HepG2 (cell line): ENCODE results near the gene PRCD. TPM values are rescaled to one million over a fixed set of nuclear protein-coding genes. Genes with fewer than 3 reads are reported as not detected.

Experiments
- HDAC1 ChIP-seq: sonication (generic); formaldehyde crosslinking; IDR thresholded peaks from 2 replicates; pipeline ENCODE4 v1.5.1; 2020; ENCODE audit warnings: mild to moderate bottlenecking, missing genetic modification reagents
- IKZF5 ChIP-seq: IDR thresholded peaks from 2 replicates; pipeline ENCODE4 v1.6.1; 2018; ENCODE audit warnings: missing genetic modification reagents, mild to moderate bottlenecking, missing compliant biosample characterization
- LRRFIP1 ChIP-seq: sonication (generic); formaldehyde crosslinking; conservative IDR thresholded peaks from 2 replicates; pipeline ENCODE4 v1.4.0; 2020; ENCODE audit warnings: missing genetic modification reagents
- MEIS2 ChIP-seq: sonication (generic); formaldehyde crosslinking; IDR thresholded peaks from 2 replicates; pipeline ENCODE4 v1.9.0; 2021; ENCODE audit warnings: mild to moderate bottlenecking, missing genetic modification reagents
- NR2F1 ChIP-seq, 2 experiments: fragments of 450-650 bp in 1 of 2; formaldehyde crosslinking in 1 of 2; IDR thresholded peaks; 2 replicates each; pipeline versions ENCODE4 v1.5.0 to v1.6.1; 2016 to 2020; ENCODE audit warnings: mild to moderate bottlenecking in 1 of 2, missing compliant biosample characterization in 1 of 2, missing genetic modification reagents in 1 of 2, moderate library complexity in 1 of 2
- PITX1 ChIP-seq: sonication (generic); formaldehyde crosslinking; IDR thresholded peaks from 2 replicates; pipeline ENCODE4 v1.5.1; 2020; ENCODE audit warnings: mild to moderate bottlenecking, missing genetic modification reagents
- TEF ChIP-seq: sonication (generic); formaldehyde crosslinking; IDR thresholded peaks from 2 replicates; pipeline ENCODE4 v1.5.0; 2020; ENCODE audit warnings: missing genetic modification reagents
- ZBED4 ChIP-seq: sonication (generic); formaldehyde crosslinking; IDR thresholded peaks from 2 replicates; pipeline ENCODE4 v1.4.0; 2020; ENCODE audit warnings: missing genetic modification reagents, borderline replicate concordance
- ZBTB46 ChIP-seq: sonication (generic); formaldehyde crosslinking; IDR thresholded peaks from 2 replicates; pipeline ENCODE4 v1.4.0; 2020; ENCODE audit warnings: mild to moderate bottlenecking, missing genetic modification reagents, borderline replicate concordance
- ZMYM3 ChIP-seq: sonication (generic); formaldehyde crosslinking; IDR thresholded peaks from 2 replicates; pipeline ENCODE4 v1.5.1; 2020; ENCODE audit warnings: mild to moderate bottlenecking, missing genetic modification reagents
- ZNF225 ChIP-seq: sonication (generic); formaldehyde crosslinking; IDR thresholded peaks from 2 replicates; pipeline ENCODE4 v1.4.0; 2020; ENCODE audit warnings: mild to moderate bottlenecking, missing genetic modification reagents
- ZNF230 ChIP-seq: sonication (generic); formaldehyde crosslinking; IDR thresholded peaks from 2 replicates; pipeline ENCODE4 v1.4.0; 2020; ENCODE audit warnings: mild to moderate bottlenecking, missing genetic modification reagents
- ZNF530 ChIP-seq: sonication (generic); formaldehyde crosslinking; IDR thresholded peaks from 2 replicates; pipeline ENCODE4 v1.5.0; 2020; ENCODE audit warnings: low read depth, mild to moderate bottlenecking, missing genetic modification reagents
- ZNF691 ChIP-seq: sonication (generic); formaldehyde crosslinking; IDR thresholded peaks from 2 replicates; pipeline ENCODE4 v1.4.0; 2020; ENCODE audit warnings: missing genetic modification reagents, low read depth, mild to moderate bottlenecking, borderline replicate concordance
- ZNF7 ChIP-seq: IDR thresholded peaks from 2 replicates; pipeline ENCODE4 v1.6.1; 2016; ENCODE audit warnings: missing biosample characterization, missing genetic modification reagents
- ZNF850 ChIP-seq: sonication (generic); formaldehyde crosslinking; conservative IDR thresholded peaks from 2 replicates; pipeline ENCODE4 v1.9.0; 2021; ENCODE audit warnings: mild to moderate bottlenecking, missing genetic modification reagents
- ZNF879 ChIP-seq: sonication (generic); formaldehyde crosslinking; IDR thresholded peaks from 2 replicates; pipeline ENCODE4 v1.8.1; 2023; ENCODE audit warnings: missing genetic modification reagents
- polyA plus RNA-seq, 8 experiments: library from polyadenylated mRNA; depleted of rRNA in 3 of 8; stranded (reverse) in 7 of 8; unstranded in 1 of 8; fragments of >200 nt; fragmentation: Illumina TruSeq in 4 of 8; extraction: Trizol in 4 of 8; gene quantifications; 2 replicates each; pipeline versions ENCODE4 v1.2.1 to v1.2.3, GENCODE V29; 2011 to 2016; ENCODE audit warnings: low read depth in 4 of 8, missing spikeins in 1 of 8, mixed read lengths in 1 of 8; ENCODE audit not compliant: insufficient read depth in 1 of 8
- total RNA-seq, 5 experiments: library from RNA; depleted of rRNA; stranded (reverse); fragments of >200 nt; fragmentation: Illumina TruSeq; extraction: Trizol; gene quantifications; 2 replicates each; pipeline ENCODE4 v1.2.3, GENCODE V29; 2016; ENCODE audit warnings: low read depth in 1 of 5

The PRCD gene
- total and polyA plus RNA-seq, 2 of the 13 experiments (the other 11 are each of a cell fraction or from before 2014, with no cell fraction given): 0.51 TPM; not detected in 1

- no peak for TF ChIP-seq ZNF850
- TF ChIP-seq ZNF691 (CRISPR knock-in tag): no peak; the same call in none of the 2 replicates
- no peak for TF ChIP-seq ZNF530 (CRISPR knock-in tag)
- peak; percentile 90 for TF ChIP-seq HDAC1 (CRISPR knock-in tag)
- TF ChIP-seq MEIS2 (CRISPR knock-in tag): peak; percentile 15; the same call in 1 of the 2 replicates
- TF ChIP-seq ZNF7 (CRISPR knock-in tag): no peak
- TF ChIP-seq ZBED4 (CRISPR knock-in tag): peak; percentile 64
- TF ChIP-seq ZBTB46 (CRISPR knock-in tag): peak; percentile 74; the same call in 1 of the 2 replicates
- TF ChIP-seq ZNF225 (CRISPR knock-in tag): peak; percentile 95
- no peak for TF ChIP-seq NR2F1 (CRISPR knock-in tag; IDR thresholded peaks at IDR 0.05)
- TF ChIP-seq PITX1 (CRISPR knock-in tag): no peak
- no peak for TF ChIP-seq ZNF879 (CRISPR knock-in tag)
- TF ChIP-seq TEF (CRISPR knock-in tag): no peak
- no peak for TF ChIP-seq ZMYM3 (CRISPR knock-in tag)
- peak; percentile 88 for TF ChIP-seq IKZF5 (CRISPR knock-in tag)
- no peak for TF ChIP-seq LRRFIP1 (CRISPR knock-in tag)
- peak; percentile 89; the same call in 1 of the 2 replicates for TF ChIP-seq ZNF230
These were observed 17.7 kb downstream of the PRCD start (continued) for GRCh38 chr17:76557368-76558197.
